ENCODE measurements around the gene OPTC. TPM values are rescaled to one million over a fixed set of nuclear protein-coding genes. Genes with fewer than 3 reads are reported as not detected.

Gene OPTC
- total and polyA plus RNA-seq, 9 donors: 0.08 TPM; not detected in 8

- no peak overlapping the region for H3K27ac ChIP-seq
- no peak for TF ChIP-seq CTCF (IDR thresholded peaks at IDR 0.05)
- no peak for TF ChIP-seq POLR2A (IDR thresholded peaks at IDR 0.05)
- no peak for TF ChIP-seq EP300 (IDR thresholded peaks at IDR 0.05)
- H3K4me1 ChIP-seq (ENCODE audit: insufficient read depth): no peaks in the 10 kb centered on the region
- no peaks in the 10 kb centered on the region for H3K36me3 ChIP-seq
- intact Hi-C loops (cut with DNase I): no loop called here
- no peaks in the 10 kb centered on the region for H3K27me3 ChIP-seq
- no peak for DNase-seq
- 84 to 100% (median 96%) methylated on average over 4 of the region's 4 CpGs for WGBS, 3 donors
- H3K9me3 ChIP-seq: no peaks in the 10 kb centered on the region
- no peak overlapping the region for H3K4me3 ChIP-seq
Observed at GRCh38 chr1:203456577-203456976, 37.4 kb upstream of the OPTC start.

- Histone ChIP-seq H3K9me3 (no peaks in the 10 kb centered on the region), H3K4me1 (ENCODE audit: insufficient read depth) (no peaks in the 10 kb centered on the region), H3K27me3 (no peaks in the 10 kb centered on the region), H3K27ac (no peak overlapping the region), H3K4me3 (no peak overlapping the region), H3K36me3 (no peaks in the 10 kb centered on the region)
- WGBS, 3 donors: 91 to 97% (median 96%) methylated on average over 5 of the region's 5 CpGs
- no peak for DNase-seq
- intact Hi-C loops (cut with DNase I): no loop called here
- TF ChIP-seq POLR2A (IDR thresholded peaks at IDR 0.05) (no peak), EP300 (IDR thresholded peaks at IDR 0.05) (no peak), CTCF (IDR thresholded peaks at IDR 0.05) (no peak)
Observed at GRCh38 chr1:203458078-203458477, 35.9 kb upstream of the OPTC start.

GRCh38 chr1:203459671-203460201, 34.2 kb upstream of the OPTC start:
- TF ChIP-seq POLR2A (IDR thresholded peaks at IDR 0.05) (no peak), EP300 (IDR thresholded peaks at IDR 0.05) (no peak)
- Histone ChIP-seq H3K4me3 (no peak overlapping the region), H3K27ac (no peak overlapping the region), H3K4me1 (ENCODE audit: insufficient read depth) (peaks cover 12% of the 10 kb centered on the region), H3K36me3 (no peaks in the 10 kb centered on the region), H3K9me3 (no peaks in the 10 kb centered on the region), H3K27me3 (no peaks in the 10 kb centered on the region)
- DNase-seq: peak in 1 of 5 donors; percentile 2
- intact Hi-C loops (cut with DNase I): no loop called here
- WGBS, 3 donors: 59 to 70% (median 65%) methylated on average over 8 of the region's 8 CpGs

- H3K4me1 ChIP-seq (ENCODE audit: insufficient read depth): peaks cover 30% of the 10 kb centered on the region
- 65 to 79% (median 76%) methylated on average over 5 of the region's 5 CpGs for WGBS, 3 donors
Observed at GRCh38 chr1:203461717-203462116, 32.2 kb upstream of the OPTC start.

More at GRCh38 chr1:203461717-203462116, 32.2 kb upstream of the OPTC start:
- H3K27me3 ChIP-seq: no peaks in the 10 kb centered on the region
- intact Hi-C loops (cut with DNase I): no loop called here
- TF ChIP-seq EP300 (IDR thresholded peaks at IDR 0.05) (no peak), POLR2A (IDR thresholded peaks at IDR 0.05) (no peak), CTCF (IDR thresholded peaks at IDR 0.05) (no peak)
- H3K27ac ChIP-seq: no peak overlapping the region
- DNase-seq: peak in 1 of 5 donors; percentile 3
- no peaks in the 10 kb centered on the region for H3K36me3 ChIP-seq
- H3K9me3 ChIP-seq: no peaks in the 10 kb centered on the region
- H3K4me3 ChIP-seq: no peak overlapping the region

Measured in ovary (tissue), 9 donors.